HL-60 (cell line): Measurements from ENCODE around the gene STAT4.

Experiments
- DNase-seq, 2 experiments: peaks; one replicate each; pipeline ENCODE4 v3.0.0-alpha.2; 2010 to 2020; ENCODE audit warnings: low read depth in 1 of 2, low spot score in 1 of 2
- H3K27ac ChIP-seq: fragments of 250-450 bp; sonication (Bioruptor Pico); replicated peaks from 2 replicates; pipeline ENCODE4 v1.5.1; 2020; ENCODE audit warnings: mild to moderate bottlenecking, moderate library complexity
- H3K27me3 ChIP-seq: fragments of 250-450 bp; sonication (Bioruptor Pico); 2 replicates; pipeline ENCODE4 v1.5.1; 2021; ENCODE audit warnings: mild to moderate bottlenecking, moderate library complexity; ENCODE audit not compliant: insufficient read depth, poor library complexity, severe bottlenecking
- H3K4me3 ChIP-seq: replicated peaks from 2 replicates; pipeline ENCODE4 v1.5.1; 2011; ENCODE audit warnings: mild to moderate bottlenecking, control low read depth, low read length; ENCODE audit not compliant: insufficient read depth
- CTCF ChIP-seq: IDR thresholded peaks from one replicate; pipeline ENCODE4 v1.5.1; 2011; ENCODE audit warnings: low read length, control low read depth, inconsistent platforms; ENCODE audit not compliant: insufficient read depth
- GABPA ChIP-seq: IDR thresholded peaks from 2 replicates; pipeline ENCODE4 v1.6.1; 2012; ENCODE audit warnings: low read depth
- POLR2AphosphoS5 ChIP-seq: IDR thresholded peaks from 2 replicates; pipeline ENCODE4 v1.6.1; 2012; ENCODE audit warnings: low read depth
- SPI1 ChIP-seq: IDR thresholded peaks from 2 replicates; pipeline ENCODE4 v1.6.1; 2012; ENCODE audit warnings: low read depth, mild to moderate bottlenecking, borderline replicate concordance
- TF ChIP-seq, protein P1 (sequence below): IDR thresholded peaks from 2 replicates; pipeline ENCODE4 v1.6.1; 2012; ENCODE audit warnings: low read depth; ENCODE audit not compliant: insufficient replicate concordance

Gene STAT4

DNA sequence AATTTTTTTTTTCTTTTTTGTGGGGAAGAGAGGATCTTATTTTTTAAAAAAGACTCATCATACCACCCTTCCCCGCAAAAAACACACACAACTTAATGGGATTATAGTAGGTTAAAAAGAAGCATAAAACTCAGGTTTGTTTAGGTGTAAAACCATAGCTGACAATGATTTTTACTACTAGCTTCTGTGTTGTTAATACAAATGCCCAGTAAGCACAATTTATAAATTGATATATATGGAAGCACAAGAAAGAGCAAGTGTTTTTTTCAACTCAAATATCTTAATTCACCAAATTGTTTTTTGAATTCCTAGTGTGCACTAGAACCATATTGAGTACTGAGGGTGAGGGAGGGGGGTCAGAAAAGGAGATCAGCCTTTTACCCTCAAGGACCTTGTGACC is 7.0 kb downstream of the STAT4 start:
- H3K4me3 ChIP-seq = no peak overlapping the region
- no peak overlapping the region for H3K27ac ChIP-seq
- DNase-seq = no peak
- peaks cover 8% of the 10 kb centered on the region for H3K27me3 ChIP-seq
- TF ChIP-seq GABPA (no peak), SPI1 (no peak), CTCF (no peak), POLR2AphosphoS5 (no peak)
- TF ChIP-seq, protein P1, sequence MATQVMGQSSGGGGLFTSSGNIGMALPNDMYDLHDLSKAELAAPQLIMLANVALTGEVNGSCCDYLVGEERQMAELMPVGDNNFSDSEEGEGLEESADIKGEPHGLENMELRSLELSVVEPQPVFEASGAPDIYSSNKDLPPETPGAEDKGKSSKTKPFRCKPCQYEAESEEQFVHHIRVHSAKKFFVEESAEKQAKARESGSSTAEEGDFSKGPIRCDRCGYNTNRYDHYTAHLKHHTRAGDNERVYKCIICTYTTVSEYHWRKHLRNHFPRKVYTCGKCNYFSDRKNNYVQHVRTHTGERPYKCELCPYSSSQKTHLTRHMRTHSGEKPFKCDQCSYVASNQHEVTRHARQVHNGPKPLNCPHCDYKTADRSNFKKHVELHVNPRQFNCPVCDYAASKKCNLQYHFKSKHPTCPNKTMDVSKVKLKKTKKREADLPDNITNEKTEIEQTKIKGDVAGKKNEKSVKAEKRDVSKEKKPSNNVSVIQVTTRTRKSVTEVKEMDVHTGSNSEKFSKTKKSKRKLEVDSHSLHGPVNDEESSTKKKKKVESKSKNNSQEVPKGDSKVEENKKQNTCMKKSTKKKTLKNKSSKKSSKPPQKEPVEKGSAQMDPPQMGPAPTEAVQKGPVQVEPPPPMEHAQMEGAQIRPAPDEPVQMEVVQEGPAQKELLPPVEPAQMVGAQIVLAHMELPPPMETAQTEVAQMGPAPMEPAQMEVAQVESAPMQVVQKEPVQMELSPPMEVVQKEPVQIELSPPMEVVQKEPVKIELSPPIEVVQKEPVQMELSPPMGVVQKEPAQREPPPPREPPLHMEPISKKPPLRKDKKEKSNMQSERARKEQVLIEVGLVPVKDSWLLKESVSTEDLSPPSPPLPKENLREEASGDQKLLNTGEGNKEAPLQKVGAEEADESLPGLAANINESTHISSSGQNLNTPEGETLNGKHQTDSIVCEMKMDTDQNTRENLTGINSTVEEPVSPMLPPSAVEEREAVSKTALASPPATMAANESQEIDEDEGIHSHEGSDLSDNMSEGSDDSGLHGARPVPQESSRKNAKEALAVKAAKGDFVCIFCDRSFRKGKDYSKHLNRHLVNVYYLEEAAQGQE = no peak

- H3K27me3 ChIP-seq = peaks cover 3% of the 10 kb centered on the region
- TF ChIP-seq, protein P1 = no peak
- TF ChIP-seq GABPA = no peak
- no peak for TF ChIP-seq SPI1
- no peak for TF ChIP-seq CTCF
- no peak for TF ChIP-seq POLR2AphosphoS5
- DNase-seq = no peak
- no peak overlapping the region for H3K4me3 ChIP-seq
- H3K27ac ChIP-seq = no peak overlapping the region
Measured at GRCh38 chr2:191128911-191129304, 21.9 kb downstream of the STAT4 start.

GRCh38 chr2:191128172-191128910 is 22.5 kb downstream of the STAT4 start:
- no peak for DNase-seq
- no peak for TF ChIP-seq POLR2AphosphoS5
- no peak for TF ChIP-seq SPI1
- no peak for TF ChIP-seq GABPA
- TF ChIP-seq, protein P1 = no peak
- no peak for TF ChIP-seq CTCF

More at GRCh38 chr2:191128172-191128910, 22.5 kb downstream of the STAT4 start:
- Histone ChIP-seq H3K27me3 (peaks cover 3% of the 10 kb centered on the region), H3K4me3 (no peak overlapping the region), H3K27ac (no peak overlapping the region)
